Heart left ventricle (tissue), 16 donors: Measurements from ENCODE around the gene LRFN4. TPM values are rescaled to one million over a fixed set of nuclear protein-coding genes. Genes with fewer than 3 reads are reported as not detected.

Experiments used
- ATAC-seq, 4 donors: fragments of 200-7000 bp; cut with Tn5 transposase; one replicate each; pipeline ENCODE4 v1.9.1; 2020 to 2022; ENCODE audit warnings: moderate library complexity in 4 of 4, mild to moderate bottlenecking in 3 of 4, moderate number of reproducible peaks in 1 of 4
- DNase-seq, 5 donors: peaks; one replicate each; pipeline ENCODE4 v3.0.0-alpha.2; 2020
- H3K27ac ChIP-seq, 12 donors: fragments of 200-600 bp; sonication (generic) in 4 of 12; one replicate each; pipeline versions ENCODE4 v1.5.0 to v1.8.0; 2016 to 2022; ENCODE audit warnings: mild to moderate bottlenecking in 2 of 12
- H3K27me3 ChIP-seq, 9 donors: fragments of 200-600 bp; sonication (generic) in 2 of 9; one replicate each; pipeline versions ENCODE4 v1.5.1 to v1.8.0; 2016 to 2022; ENCODE audit warnings: mild to moderate bottlenecking in 3 of 9
- H3K36me3 ChIP-seq, 9 donors: fragments of 200-600 bp; sonication (generic) in 2 of 9; one replicate each; pipeline versions ENCODE4 v1.5.0 to v1.8.0; 2018 to 2022; ENCODE audit warnings: mild to moderate bottlenecking in 2 of 9
- H3K4me1 ChIP-seq, 12 donors: fragments of 200-600 bp; sonication (generic) in 4 of 12; one replicate each; pipeline versions ENCODE4 v1.5.0 to v1.8.0; 2016 to 2022; ENCODE audit warnings: mild to moderate bottlenecking in 3 of 12
- H3K4me3 ChIP-seq, 12 donors: fragments of 200-600 bp; sonication (generic) in 4 of 12; one replicate each; pipeline versions ENCODE4 v1.5.0 to v1.8.0; 2017 to 2022; ENCODE audit warnings: mild to moderate bottlenecking in 9 of 12, moderate library complexity in 4 of 12
- H3K9me3 ChIP-seq, 12 donors: fragments of 200-600 bp; sonication (generic) in 4 of 12; one replicate each; pipeline versions ENCODE4 v1.5.0 to v1.8.0; 2016 to 2022; ENCODE audit warnings: mild to moderate bottlenecking in 1 of 12
- POLR2A ChIP-seq, 2 donors: fragments of 450-650 bp; IDR thresholded peaks; one replicate each; pipeline ENCODE4 v1.6.1; 2017; ENCODE audit warnings: antibody characterized with exemption in 2 of 2, mild to moderate bottlenecking in 2 of 2, moderate library complexity in 2 of 2
- WGBS, 4 donors: extraction: QIAGEN DNeasy Blood & Tissue Kit in 2 of 4; methylation state at CpG; one replicate each; pipeline versions ENCODE4 v1.1.5 to v1.1.7; 2013 to 2018; 5-methylcytosine and 5-hydroxymethylcytosine counted together
- intact Hi-C, 10 donors: fragments of 100-400 bp; cut with DNase I; formaldehyde crosslinking; loops; one replicate each; pipeline versions ENCODE4 v1.11.1 to v1.14.2; 2022
- polyA plus RNA-seq, 2 donors: library from polyadenylated mRNA; stranded (reverse); fragments of 200-250 nt; gene quantifications; one replicate each; pipeline ENCODE4 v1.2.3, GENCODE V29; 2013
- total RNA-seq, 9 donors: library from RNA; depleted of rRNA in 2 of 9; stranded (reverse); fragments of >200 nt in 2 of 9; fragmentation: NEBNext Ultra II Directional in 3 of 9; extraction: Animal tissue kit (Norgen Biotek cat#: 25700) in 3 of 9; gene quantifications; one replicate each; pipeline versions ENCODE4 v1.1.0 to v1.2.4, GENCODE V29; 2016 to 2023
- TF ChIP-seq, protein P1 (sequence below), 12 donors: fragments of 200-600 bp; sonication (generic) in 4 of 12; IDR thresholded peaks; one replicate each; pipeline versions ENCODE4 v1.5.0 to v1.8.0; 2018 to 2022; ENCODE audit warnings: antibody characterized with exemption in 12 of 12, mild to moderate bottlenecking in 5 of 12
- donor health status: ischemic (EF 13 %, LVEDD 7.1; RV severe dilation, severe dysfunction).
- donor health status: healthy with polysubstance abuse.
- donor health status: DM: no; HTN: yes; CAD: no.
- donor health status: DM: no; HTN: no; CAD: no.
- donor health status: ischemic (EF 25% LVEDD 6.9; RV normal size, moderate dysfunction).
- donor health status: ischemic (EF 25% LVEDD 5.7; RV mildly dilated, moderate dysfunction).
- donor health status: healthy.
- donor health status: DM: yes; HTN: yes; CAD: no.
- donor health status: ischemic (EF 35%, LVEDD 5.7; RV mildly dilated, moderate dysfunction).
- donor health status: nonischemic (EF 11% LVEDD 7.7; RV severe dilation, severe dysfunction).
- donor health status: DM: yes; HTN: yes; CAD: no.
- donor health status: PGD.
- donor health status: ischemic (EF 29% LVEDD 5.4; RV normal size, mild dysfunction).
- donor health status: nonischemic (EF 23%, LVEDD 6.1; RV moderate dilation, normal function).

The LRFN4 gene
- total and polyA plus RNA-seq, 11 donors = 8.2 to 22.1 (median 15.4) TPM

DNA sequence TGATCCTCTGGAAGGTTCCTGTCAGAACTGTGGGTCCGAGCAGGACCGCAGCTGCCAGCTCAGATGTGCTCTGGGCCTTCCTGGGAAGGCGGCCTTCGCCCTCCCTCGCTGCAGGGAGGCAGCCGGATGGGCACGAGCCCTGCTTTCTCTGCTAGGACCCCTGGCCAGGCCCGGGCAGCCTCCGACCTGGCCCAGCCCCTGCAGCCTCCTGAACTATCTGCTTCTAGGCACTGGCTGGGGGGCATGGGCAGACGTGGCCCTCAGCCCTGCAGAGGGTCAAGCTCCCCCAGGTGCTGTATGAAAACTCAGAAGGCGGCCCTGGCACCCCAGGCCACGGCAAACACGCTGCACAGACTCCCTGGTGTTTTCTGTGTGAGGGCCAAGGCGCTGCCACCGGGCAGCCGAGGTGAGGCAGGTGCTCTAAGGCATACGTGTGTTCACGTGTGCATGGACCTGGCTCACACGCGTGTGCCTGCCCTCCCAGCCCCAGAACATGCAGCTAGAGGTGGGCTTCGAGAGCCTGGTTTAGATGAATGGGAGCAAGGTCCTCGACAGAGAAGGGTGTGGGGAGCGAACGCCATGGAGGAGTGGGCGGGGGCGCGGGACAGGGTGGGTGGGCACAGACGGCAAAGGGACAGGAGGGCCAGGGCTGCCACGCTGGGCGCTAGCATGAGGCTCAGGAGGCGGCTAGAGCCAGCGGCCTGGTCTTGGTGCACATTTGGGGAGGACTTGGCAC, 4.3 kb downstream of the LRFN4 start:
- WGBS, 4 donors = 94 to 95% (median 94%) methylated on average over 28 to 32 of the region's 32 CpGs
- TF ChIP-seq, protein P1, sequence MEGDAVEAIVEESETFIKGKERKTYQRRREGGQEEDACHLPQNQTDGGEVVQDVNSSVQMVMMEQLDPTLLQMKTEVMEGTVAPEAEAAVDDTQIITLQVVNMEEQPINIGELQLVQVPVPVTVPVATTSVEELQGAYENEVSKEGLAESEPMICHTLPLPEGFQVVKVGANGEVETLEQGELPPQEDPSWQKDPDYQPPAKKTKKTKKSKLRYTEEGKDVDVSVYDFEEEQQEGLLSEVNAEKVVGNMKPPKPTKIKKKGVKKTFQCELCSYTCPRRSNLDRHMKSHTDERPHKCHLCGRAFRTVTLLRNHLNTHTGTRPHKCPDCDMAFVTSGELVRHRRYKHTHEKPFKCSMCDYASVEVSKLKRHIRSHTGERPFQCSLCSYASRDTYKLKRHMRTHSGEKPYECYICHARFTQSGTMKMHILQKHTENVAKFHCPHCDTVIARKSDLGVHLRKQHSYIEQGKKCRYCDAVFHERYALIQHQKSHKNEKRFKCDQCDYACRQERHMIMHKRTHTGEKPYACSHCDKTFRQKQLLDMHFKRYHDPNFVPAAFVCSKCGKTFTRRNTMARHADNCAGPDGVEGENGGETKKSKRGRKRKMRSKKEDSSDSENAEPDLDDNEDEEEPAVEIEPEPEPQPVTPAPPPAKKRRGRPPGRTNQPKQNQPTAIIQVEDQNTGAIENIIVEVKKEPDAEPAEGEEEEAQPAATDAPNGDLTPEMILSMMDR (IDR thresholded peaks at IDR 0.05) = no peak
- TF ChIP-seq POLR2A (IDR thresholded peaks at IDR 0.05) = no peak
- H3K4me3 ChIP-seq = no peak overlapping the region
- H3K27me3 ChIP-seq = no peaks in the 10 kb centered on the region
- intact Hi-C loops = no loop called here
- H3K27ac ChIP-seq = no peak overlapping the region
- no peaks in the 10 kb centered on the region for H3K9me3 ChIP-seq
- ATAC-seq (no peak), DNase-seq (peak in 1 of 5 donors; percentile 55)
- H3K36me3 ChIP-seq = peaks cover 0 to 2% (median 0%) of the 10 kb centered on the region in 9 donors
- peaks cover 0 to 7% (median 0%) of the 10 kb centered on the region in 12 donors for H3K4me1 ChIP-seq

DNA sequence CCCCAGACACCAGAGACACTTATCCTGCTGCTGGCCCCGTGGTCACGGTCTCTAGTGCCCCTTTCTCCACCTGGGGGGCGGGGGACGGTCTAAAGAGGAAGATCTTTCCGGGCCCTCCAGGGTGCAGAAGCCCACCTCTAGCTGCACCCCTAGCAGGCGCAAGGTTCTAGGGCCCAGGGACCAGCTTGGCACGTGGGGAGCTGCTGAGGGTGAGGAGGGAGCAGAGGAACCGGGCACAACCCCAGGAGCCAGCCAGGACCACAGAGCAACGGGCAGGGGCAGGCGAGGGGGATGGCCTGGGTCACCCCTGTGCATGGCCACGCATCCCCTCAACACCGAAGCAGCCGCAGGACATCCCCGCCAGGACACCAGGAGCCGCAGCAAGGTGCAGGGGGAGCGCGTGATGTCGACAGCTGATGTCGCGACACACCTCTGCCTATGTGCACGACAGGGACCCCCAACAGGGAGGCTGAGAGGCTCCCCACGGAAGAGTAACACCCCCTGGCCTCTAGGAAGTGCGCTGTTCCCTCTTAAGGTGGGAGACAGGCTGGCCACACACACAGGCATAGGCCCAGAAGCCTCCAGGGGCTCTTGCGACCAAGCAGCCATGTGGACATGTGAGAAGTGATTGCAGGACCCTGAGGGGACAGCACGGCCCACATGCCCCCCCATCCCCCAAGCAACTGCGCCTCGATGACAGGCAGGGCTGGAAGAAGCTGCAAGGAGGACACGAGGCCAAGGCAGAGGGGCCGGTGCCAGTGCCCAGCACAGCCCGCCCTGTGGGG, 5.1 kb downstream of the LRFN4 start:
- Histone ChIP-seq H3K36me3 (peaks cover 0 to 2% (median 0%) of the 10 kb centered on the region in 9 donors), H3K27ac (no peak overlapping the region), H3K27me3 (no peaks in the 10 kb centered on the region), H3K4me1 (peaks cover 0 to 6% (median 0%) of the 10 kb centered on the region in 12 donors), H3K9me3 (no peaks in the 10 kb centered on the region), H3K4me3 (no peak overlapping the region)
- no peak for ATAC-seq
- intact Hi-C loops = no loop called here
- 90 to 92% (median 91%) methylated on average over 21 to 30 of the region's 30 CpGs for WGBS, 4 donors
- DNase-seq = peak in 1 of 5 donors; percentile 54
- TF ChIP-seq, protein P1 (IDR thresholded peaks at IDR 0.05) = no peak
- no peak for TF ChIP-seq POLR2A (IDR thresholded peaks at IDR 0.05)

- Histone ChIP-seq H3K4me3 (no peak overlapping the region), H3K36me3 (peaks cover 0 to 2% (median 0%) of the 10 kb centered on the region in 9 donors), H3K27ac (no peak overlapping the region), H3K9me3 (no peaks in the 10 kb centered on the region), H3K4me1 (peaks cover 0 to under 1% (median 0%) of the 10 kb centered on the region in 12 donors), H3K27me3 (no peaks in the 10 kb centered on the region)
- ATAC-seq = no peak
- TF ChIP-seq POLR2A (IDR thresholded peaks at IDR 0.05) = no peak
- TF ChIP-seq, protein P1 (IDR thresholded peaks at IDR 0.05) = no peak
- WGBS, 4 donors = 75 to 97% (median 89%) methylated on average over 9 to 11 of the region's 11 CpGs
- intact Hi-C loops = no loop called here
- DNase-seq = peak in 2 of 5 donors; percentile 20 to 48
Observed at GRCh38 chr11:66862559-66863037, 5.7 kb downstream of the LRFN4 start.
